HCT116 (cell line): ENCODE results near the gene FUCA2.

Experiments used
- ATF3 ChIP-seq: IDR thresholded peaks from 2 replicates; pipeline ENCODE4 v1.6.1; 2012
- CTCF ChIP-seq, 3 experiments: fragments of 200-600 bp in 1 of 3; sonication (generic) in 1 of 3; IDR thresholded peaks in 2 of 3; conservative IDR thresholded peaks in 1 of 3; 2 replicates each; pipeline ENCODE4 v1.5.1; 2012 to 2017; ENCODE audit warnings: low read depth in 2 of 3, low read length in 2 of 3, antibody characterized with exemption in 1 of 3, borderline replicate concordance in 1 of 3, control low read depth in 1 of 3, mild to moderate bottlenecking in 1 of 3, mixed read lengths in 1 of 3, mixed run types in 1 of 3, moderate library complexity in 1 of 3; ENCODE audit not compliant: insufficient read depth in 1 of 3
- EZH2 ChIP-seq: fragments of 200-600 bp; sonication (generic); IDR thresholded peaks from 2 replicates; pipeline ENCODE4 v1.6.1; 2017; ENCODE audit warnings: antibody characterized with exemption, mixed run types
- MAX ChIP-seq: IDR thresholded peaks from 2 replicates; pipeline ENCODE4 v1.6.1; 2012
- POLR2A ChIP-seq: IDR thresholded peaks from 2 replicates; pipeline ENCODE4 v1.7.0; 2011; ENCODE audit warnings: borderline replicate concordance; ENCODE audit not compliant: insufficient read depth, insufficient read length; ENCODE audit errors: extremely low read depth

- TF ChIP-seq CTCF (IDR thresholded peaks at IDR 0.05 in 2 of 3, conservative IDR thresholded peaks at IDR 0.05 in 1 of 3; ENCODE audit: borderline replicate concordance in 1 of 3, insufficient read depth in 1 of 3, low read depth in 2 of 3, low read length in 2 of 3), result no peak
- TF ChIP-seq POLR2A, result no peak
- TF ChIP-seq ATF3, result no peak
- TF ChIP-seq MAX, result no peak
- TF ChIP-seq EZH2, result no peak
Measured at GRCh38 chr6:143553337-143553736, 41.8 kb upstream of the FUCA2 start.
